Natural killer cell (primary cell): Measurements from ENCODE around the gene SV2B. TPM values are rescaled to one million over a fixed set of nuclear protein-coding genes. Genes with fewer than 3 reads are reported as not detected.

Experiments
- ATAC-seq, 3 donors: fragments of 150-1000 bp in 2 of 3; fragments of 200-7000 bp in 1 of 3; cut with Tn5 transposase; 1 replicate in 1 of 3; 2 replicates in 2 of 3; pipeline ENCODE4 v1.10.0; 2021; ENCODE audit warnings: mild to moderate bottlenecking in 2 of 3, moderate library complexity in 2 of 3
- DNase-seq, 2 donors: peaks; one replicate each; pipeline versions ENCODE4 v3.0.0 to v3.0.0-alpha.2; 2013 to 2021; ENCODE audit warnings: mixed read lengths in 1 of 2
- H3K27ac ChIP-seq: one replicate; pipeline ENCODE4 v1.5.1; 2013; ENCODE audit warnings: mild to moderate bottlenecking, low read length
- H3K27me3 ChIP-seq: one replicate; pipeline ENCODE4 v1.6.1; 2013; ENCODE audit warnings: low read length; ENCODE audit not compliant: control insufficient read depth, insufficient read depth
- H3K36me3 ChIP-seq: one replicate; pipeline ENCODE4 v1.6.1; 2013; ENCODE audit warnings: low read length; ENCODE audit not compliant: control insufficient read depth, insufficient read depth
- H3K4me1 ChIP-seq: one replicate; pipeline ENCODE4 v1.6.1; 2013; ENCODE audit warnings: low read length; ENCODE audit not compliant: control insufficient read depth, insufficient read depth
- H3K4me3 ChIP-seq: one replicate; pipeline ENCODE4 v1.5.1; 2013; ENCODE audit warnings: low read length
- H3K9me3 ChIP-seq: one replicate; pipeline ENCODE4 v1.6.1; 2013; ENCODE audit warnings: low read length; ENCODE audit not compliant: control insufficient read depth, insufficient read depth
- H3K27ac Mint-ChIP-seq, 2 donors: one replicate each; pipeline ENCODE4 v1.8.0; 2022; ENCODE audit warnings: mild to moderate bottlenecking in 2 of 2, mixed read lengths in 2 of 2, moderate library complexity in 1 of 2
- H3K27me3 Mint-ChIP-seq, 2 donors: one replicate each; pipeline ENCODE4 v1.8.0; 2022; ENCODE audit warnings: low read depth in 2 of 2, mixed read lengths in 2 of 2
- H3K36me3 Mint-ChIP-seq: one replicate; pipeline ENCODE4 v1.8.0; 2022; ENCODE audit warnings: mixed read lengths
- H3K4me1 Mint-ChIP-seq, 2 donors: one replicate each; pipeline ENCODE4 v1.8.0; 2022; ENCODE audit warnings: mixed read lengths in 2 of 2
- H3K4me3 Mint-ChIP-seq: one replicate; pipeline ENCODE4 v1.8.0; 2022; ENCODE audit warnings: mild to moderate bottlenecking, moderate library complexity, mixed read lengths
- H3K9me3 Mint-ChIP-seq, 2 donors: one replicate each; pipeline ENCODE4 v1.8.0; 2022; ENCODE audit warnings: mixed read lengths in 2 of 2
- WGBS: methylation state at CpG from one replicate; pipeline ENCODE4 v1.1.7; 2013; ENCODE audit warnings: missing lambda C conversion rate; ENCODE audit not compliant: insufficient coverage; 5-methylcytosine and 5-hydroxymethylcytosine counted together
- intact Hi-C: fragments of 100-400 bp; cut with micrococcal nuclease; formaldehyde crosslinking; loops from one replicate; pipeline ENCODE4 v1.14.2; 2022
- total RNA-seq, 4 donors: library from RNA; stranded (reverse); fragments of 120-200 nt in 1 of 4; gene quantifications; one replicate each; pipeline versions ENCODE4 v1.2.3 to v1.2.4, GENCODE V29; 2013 to 2022
- TF ChIP-seq, protein P1 (sequence below): fragments of 200-600 bp; IDR thresholded peaks from one replicate; pipeline ENCODE4 v1.8.0; 2022; ENCODE audit warnings: antibody characterized with exemption

SV2B gene
- total RNA-seq, 3 donors from 2014 or later (not counting 1 experiment from before 2014, with no cell fraction given), result not detected

DNA sequence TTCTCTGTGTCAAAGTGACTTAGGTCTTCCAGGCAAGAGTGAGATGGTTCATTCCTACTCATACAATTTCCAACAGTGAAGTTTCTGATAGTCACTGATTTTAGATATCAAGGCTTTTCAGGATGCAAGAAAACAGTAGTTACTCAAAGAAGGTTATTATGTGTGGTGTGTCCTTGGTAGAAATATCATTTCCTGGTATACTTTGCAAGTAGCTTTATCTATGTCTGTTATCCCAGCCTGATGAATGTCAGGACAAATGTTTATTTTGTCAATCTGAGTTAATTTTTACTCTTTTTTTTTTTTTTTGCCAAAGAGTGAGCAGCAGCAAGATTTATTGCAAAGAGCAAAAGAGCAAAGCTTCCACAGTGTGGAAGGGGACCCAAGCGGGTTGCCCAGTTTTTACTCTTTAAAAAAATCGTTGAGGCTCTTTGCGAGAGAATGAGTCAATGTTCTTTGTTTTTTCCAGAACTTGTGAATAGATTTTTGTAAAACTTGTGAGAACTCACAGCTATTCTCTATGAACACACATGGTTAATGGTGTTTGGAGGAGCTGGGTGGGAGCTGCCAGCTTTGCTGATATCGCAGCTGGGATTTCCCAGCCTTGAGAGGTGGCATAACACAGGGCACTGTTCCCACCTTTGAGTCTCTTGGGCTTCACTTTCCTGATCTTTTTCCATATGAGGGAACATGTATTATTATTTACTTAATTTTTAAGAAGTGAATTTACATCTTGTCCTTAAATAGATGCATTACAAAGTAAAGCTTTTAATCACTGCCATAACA is 51.9 kb downstream of the SV2B start:
- H3K27ac Mint-ChIP-seq, result no peak overlapping the region
- no peak overlapping the region for H3K27ac ChIP-seq
- H3K27me3 Mint-ChIP-seq, result peaks cover 24 to 89% of the 10 kb centered on the region in 2 donors
- no peak overlapping the region for H3K4me3 ChIP-seq
- no peak for ATAC-seq
- DNase-seq, result no peak
- no peaks in the 10 kb centered on the region for H3K4me1 Mint-ChIP-seq
- no peaks in the 10 kb centered on the region for H3K36me3 Mint-ChIP-seq
- 92% methylated on average over 4 of the region's 4 CpGs for WGBS
- H3K36me3 ChIP-seq, result no peaks in the 10 kb centered on the region
- H3K4me3 Mint-ChIP-seq, result no peak overlapping the region
- TF ChIP-seq, protein P1, sequence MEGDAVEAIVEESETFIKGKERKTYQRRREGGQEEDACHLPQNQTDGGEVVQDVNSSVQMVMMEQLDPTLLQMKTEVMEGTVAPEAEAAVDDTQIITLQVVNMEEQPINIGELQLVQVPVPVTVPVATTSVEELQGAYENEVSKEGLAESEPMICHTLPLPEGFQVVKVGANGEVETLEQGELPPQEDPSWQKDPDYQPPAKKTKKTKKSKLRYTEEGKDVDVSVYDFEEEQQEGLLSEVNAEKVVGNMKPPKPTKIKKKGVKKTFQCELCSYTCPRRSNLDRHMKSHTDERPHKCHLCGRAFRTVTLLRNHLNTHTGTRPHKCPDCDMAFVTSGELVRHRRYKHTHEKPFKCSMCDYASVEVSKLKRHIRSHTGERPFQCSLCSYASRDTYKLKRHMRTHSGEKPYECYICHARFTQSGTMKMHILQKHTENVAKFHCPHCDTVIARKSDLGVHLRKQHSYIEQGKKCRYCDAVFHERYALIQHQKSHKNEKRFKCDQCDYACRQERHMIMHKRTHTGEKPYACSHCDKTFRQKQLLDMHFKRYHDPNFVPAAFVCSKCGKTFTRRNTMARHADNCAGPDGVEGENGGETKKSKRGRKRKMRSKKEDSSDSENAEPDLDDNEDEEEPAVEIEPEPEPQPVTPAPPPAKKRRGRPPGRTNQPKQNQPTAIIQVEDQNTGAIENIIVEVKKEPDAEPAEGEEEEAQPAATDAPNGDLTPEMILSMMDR, result no peak
- no peaks in the 10 kb centered on the region for H3K9me3 Mint-ChIP-seq
- H3K9me3 ChIP-seq, result no peaks in the 10 kb centered on the region
- intact Hi-C loops, result no loop called here
- H3K4me1 ChIP-seq, result no peaks in the 10 kb centered on the region
- H3K27me3 ChIP-seq, result peaks cover 3% of the 10 kb centered on the region

- DNase-seq (no peak), ATAC-seq (no peak)
- H3K27me3 Mint-ChIP-seq, result peaks cover 20 to 83% of the 10 kb centered on the region in 2 donors
- no peak overlapping the region for H3K27ac Mint-ChIP-seq
- 80% methylated on average over 10 of the region's 10 CpGs for WGBS
- TF ChIP-seq, protein P1, result no peak
- H3K9me3 Mint-ChIP-seq, result no peaks in the 10 kb centered on the region
- no peaks in the 10 kb centered on the region for H3K36me3 ChIP-seq
- no peaks in the 10 kb centered on the region for H3K4me1 Mint-ChIP-seq
- intact Hi-C loops, result no loop called here
- peaks cover 3% of the 10 kb centered on the region for H3K27me3 ChIP-seq
- H3K36me3 Mint-ChIP-seq, result no peaks in the 10 kb centered on the region
- no peaks in the 10 kb centered on the region for H3K9me3 ChIP-seq
- no peaks in the 10 kb centered on the region for H3K4me1 ChIP-seq
- no peak overlapping the region for H3K4me3 ChIP-seq
- no peak overlapping the region for H3K4me3 Mint-ChIP-seq
- no peak overlapping the region for H3K27ac ChIP-seq
Measured at GRCh38 chr15:91152896-91153581, 53.0 kb downstream of the SV2B start.

GRCh38 chr15:91153954-91154353 is 53.9 kb downstream of the SV2B start:
- TF ChIP-seq, protein P1, result no peak
- ATAC-seq (no peak), DNase-seq (no peak)
- WGBS, result 83% methylated on average over 1 of the region's 1 CpG
- Mint-ChIP-seq H3K36me3 (no peaks in the 10 kb centered on the region), H3K9me3 (no peaks in the 10 kb centered on the region), H3K4me3 (no peak overlapping the region), H3K27me3 (peaks cover 27 to 83% of the 10 kb centered on the region in 2 donors), H3K27ac (no peak overlapping the region), H3K4me1 (no peaks in the 10 kb centered on the region)
- no peaks in the 10 kb centered on the region for H3K36me3 ChIP-seq
- H3K9me3 ChIP-seq, result no peaks in the 10 kb centered on the region
- no peak overlapping the region for H3K27ac ChIP-seq
- H3K27me3 ChIP-seq, result peaks cover 5% of the 10 kb centered on the region
- no peaks in the 10 kb centered on the region for H3K4me1 ChIP-seq
- intact Hi-C loops, result no loop called here
- H3K4me3 ChIP-seq, result no peak overlapping the region
